A673 (cell line): ENCODE results near the gene SUMO3.

Experiments used
- CTCF ChIP-seq: fragments of 300-800, 200-600 bp; sonication (generic); conservative IDR thresholded peaks from 2 replicates; pipeline ENCODE4 v1.5.1; 2017; ENCODE audit warnings: low read depth, mild to moderate bottlenecking, antibody characterized with exemption, low read length, moderate library complexity, mixed read lengths
- EZH2 ChIP-seq: fragments of 200-600 bp; sonication (generic); IDR thresholded peaks from 2 replicates; pipeline ENCODE4 v1.6.1; 2017; ENCODE audit warnings: borderline replicate concordance, low read depth, mild to moderate bottlenecking, mixed read lengths, antibody characterized with exemption, low read length; ENCODE audit not compliant: poor library complexity, severe bottlenecking

DNA sequence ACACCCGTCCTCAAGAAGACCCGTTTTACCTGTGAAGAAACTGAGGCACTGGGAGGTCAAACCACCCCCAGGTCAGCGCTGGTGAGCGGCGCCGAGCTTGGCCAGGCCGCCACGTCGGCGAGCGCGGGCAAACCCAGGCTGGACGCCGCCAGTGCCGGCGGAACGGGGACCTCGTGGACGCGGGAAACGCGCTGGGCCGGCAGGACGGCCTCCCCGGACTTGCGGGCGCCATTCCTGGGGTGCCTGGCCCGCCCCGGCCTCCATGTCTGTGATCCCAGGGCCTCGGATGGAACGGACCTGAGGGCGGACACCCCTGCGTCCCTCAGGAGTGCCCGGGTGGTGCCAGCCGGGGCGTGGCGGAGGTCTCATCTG, 764 bp upstream of the SUMO3 start:
- TF ChIP-seq CTCF: no peak
- TF ChIP-seq EZH2: no peak
